ENCODE measurements around the gene PTPRD.

The PTPRD gene

GRCh38 chr9:8901146-8901545 lies 1711.7 kb downstream of the PTPRD start:
- TF ChIP-seq TAF1 (IDR thresholded peaks at IDR 0.05; ENCODE audit: borderline replicate concordance, insufficient read depth, low read length): no peak
- TF ChIP-seq REST (IDR thresholded peaks at IDR 0.05; ENCODE audit: insufficient read depth in 1 of 2, low read depth in 2 of 2, low read length in 2 of 2): no peak
- TF ChIP-seq SIN3A (IDR thresholded peaks at IDR 0.05; ENCODE audit: borderline replicate concordance, insufficient read depth, low read length): no peak
- TF ChIP-seq POLR2AphosphoS5 (IDR thresholded peaks at IDR 0.05; ENCODE audit: low read depth, low read length): no peak
- no peak for TF ChIP-seq FOXP2 (optimal IDR thresholded peaks at IDR 0.05; ENCODE audit: borderline replicate concordance, extremely low read depth, extremely low read length, insufficient read depth)

- TF ChIP-seq SIN3A (IDR thresholded peaks at IDR 0.05; ENCODE audit: borderline replicate concordance, insufficient read depth, low read length) (no peak), TAF1 (IDR thresholded peaks at IDR 0.05; ENCODE audit: borderline replicate concordance, insufficient read depth, low read length) (no peak), POLR2AphosphoS5 (IDR thresholded peaks at IDR 0.05; ENCODE audit: low read depth, low read length) (no peak), REST (IDR thresholded peaks at IDR 0.05; ENCODE audit: insufficient read depth in 1 of 2, low read depth in 2 of 2, low read length in 2 of 2) (no peak), FOXP2 (optimal IDR thresholded peaks at IDR 0.05; ENCODE audit: borderline replicate concordance, extremely low read depth, extremely low read length, insufficient read depth) (no peak)
Measured at GRCh38 chr9:8899511-8899910, 1713.3 kb downstream of the PTPRD start.

- TF ChIP-seq POLR2AphosphoS5 (IDR thresholded peaks at IDR 0.05; ENCODE audit: low read depth, low read length) (no peak), SIN3A (IDR thresholded peaks at IDR 0.05; ENCODE audit: borderline replicate concordance, insufficient read depth, low read length) (no peak), REST (IDR thresholded peaks at IDR 0.05; ENCODE audit: insufficient read depth in 1 of 2, low read depth in 2 of 2, low read length in 2 of 2) (no peak), TAF1 (IDR thresholded peaks at IDR 0.05; ENCODE audit: borderline replicate concordance, insufficient read depth, low read length) (no peak), FOXP2 (optimal IDR thresholded peaks at IDR 0.05; ENCODE audit: borderline replicate concordance, extremely low read depth, extremely low read length, insufficient read depth) (no peak)
Measured at GRCh38 chr9:8895861-8896224, 1717.0 kb downstream of the PTPRD start.

- TF ChIP-seq FOXP2 (optimal IDR thresholded peaks at IDR 0.05; ENCODE audit: borderline replicate concordance, extremely low read depth, extremely low read length, insufficient read depth) (no peak), REST (IDR thresholded peaks at IDR 0.05; ENCODE audit: insufficient read depth in 1 of 2, low read depth in 2 of 2, low read length in 2 of 2) (no peak), TAF1 (IDR thresholded peaks at IDR 0.05; ENCODE audit: borderline replicate concordance, insufficient read depth, low read length) (no peak), SIN3A (IDR thresholded peaks at IDR 0.05; ENCODE audit: borderline replicate concordance, insufficient read depth, low read length) (no peak), POLR2AphosphoS5 (IDR thresholded peaks at IDR 0.05; ENCODE audit: low read depth, low read length) (no peak)
Measured at GRCh38 chr9:8895106-8895860, 1717.5 kb downstream of the PTPRD start.

Data from PFSK-1 (cell line).